ENCODE results near the gene MYPOP.

MYPOP gene

DNA sequence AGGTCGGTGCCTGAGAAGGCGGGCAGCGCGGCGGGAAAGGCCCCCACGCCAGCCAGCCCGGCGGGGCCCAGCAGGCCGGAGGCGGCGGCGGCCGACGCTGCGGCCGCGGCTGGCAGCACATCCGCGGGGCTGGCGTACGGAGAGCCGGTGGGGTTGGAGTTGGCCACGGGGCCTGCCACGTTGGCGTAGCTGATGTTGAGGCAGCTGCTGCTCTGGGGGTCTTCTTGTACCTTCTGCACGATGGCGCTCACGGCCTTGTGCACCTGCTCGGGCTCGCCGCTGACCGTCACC is 38.0 kb upstream of the MYPOP start:
- Histone ChIP-seq H3K36me3 (ENCODE audit: control insufficient read depth in 2 of 2, insufficient read depth in 1 of 2, low read length in 2 of 2) (no peaks in the 10 kb centered on the region; a peak in 1 of 3 replicates), H3K4me3 (ENCODE audit: low read depth, low read length) (no peak overlapping the region), H3K27ac (ENCODE audit: extremely low read depth, low read depth, low read length) (no peak overlapping the region), H3K4me1 (ENCODE audit: control insufficient read depth, insufficient read depth, low read length) (no peaks in the 10 kb centered on the region), H3K9me3 (ENCODE audit: control insufficient read depth, insufficient read depth, low read depth, low read length) (no peaks in the 10 kb centered on the region)
- ChIA-PET CTCF (no interaction called here), POLR2A (no interaction called here)
- TF ChIP-seq, protein P1, sequence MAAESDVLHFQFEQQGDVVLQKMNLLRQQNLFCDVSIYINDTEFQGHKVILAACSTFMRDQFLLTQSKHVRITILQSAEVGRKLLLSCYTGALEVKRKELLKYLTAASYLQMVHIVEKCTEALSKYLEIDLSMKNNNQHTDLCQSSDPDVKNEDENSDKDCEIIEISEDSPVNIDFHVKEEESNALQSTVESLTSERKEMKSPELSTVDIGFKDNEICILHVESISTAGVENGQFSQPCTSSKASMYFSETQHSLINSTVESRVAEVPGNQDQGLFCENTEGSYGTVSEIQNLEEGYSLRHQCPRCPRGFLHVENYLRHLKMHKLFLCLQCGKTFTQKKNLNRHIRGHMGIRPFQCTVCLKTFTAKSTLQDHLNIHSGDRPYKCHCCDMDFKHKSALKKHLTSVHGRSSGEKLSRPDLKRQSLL (tag by site-specific recombination; IDR thresholded peaks at IDR 0.05), result no peak
- TF ChIP-seq ZNF677 (tag by site-specific recombination; IDR thresholded peaks at IDR 0.05), result no peak
- no peak for TF ChIP-seq ZNF311 (tag by site-specific recombination; IDR thresholded peaks at IDR 0.05; ENCODE audit: borderline replicate concordance)
- TF ChIP-seq MZF1 (tag by site-specific recombination; IDR thresholded peaks at IDR 0.05; ENCODE audit: borderline replicate concordance), result no peak
- no peak for TF ChIP-seq ZNF239 (tag by site-specific recombination; IDR thresholded peaks at IDR 0.05)
- TF ChIP-seq, protein P2, sequence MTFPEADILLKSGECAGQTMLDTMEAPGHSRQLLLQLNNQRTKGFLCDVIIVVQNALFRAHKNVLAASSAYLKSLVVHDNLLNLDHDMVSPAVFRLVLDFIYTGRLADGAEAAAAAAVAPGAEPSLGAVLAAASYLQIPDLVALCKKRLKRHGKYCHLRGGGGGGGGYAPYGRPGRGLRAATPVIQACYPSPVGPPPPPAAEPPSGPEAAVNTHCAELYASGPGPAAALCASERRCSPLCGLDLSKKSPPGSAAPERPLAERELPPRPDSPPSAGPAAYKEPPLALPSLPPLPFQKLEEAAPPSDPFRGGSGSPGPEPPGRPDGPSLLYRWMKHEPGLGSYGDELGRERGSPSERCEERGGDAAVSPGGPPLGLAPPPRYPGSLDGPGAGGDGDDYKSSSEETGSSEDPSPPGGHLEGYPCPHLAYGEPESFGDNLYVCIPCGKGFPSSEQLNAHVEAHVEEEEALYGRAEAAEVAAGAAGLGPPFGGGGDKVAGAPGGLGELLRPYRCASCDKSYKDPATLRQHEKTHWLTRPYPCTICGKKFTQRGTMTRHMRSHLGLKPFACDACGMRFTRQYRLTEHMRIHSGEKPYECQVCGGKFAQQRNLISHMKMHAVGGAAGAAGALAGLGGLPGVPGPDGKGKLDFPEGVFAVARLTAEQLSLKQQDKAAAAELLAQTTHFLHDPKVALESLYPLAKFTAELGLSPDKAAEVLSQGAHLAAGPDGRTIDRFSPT (tag by site-specific recombination; IDR thresholded peaks at IDR 0.05), result no peak
- no peak for TF ChIP-seq ZNF211 (tag by site-specific recombination; IDR thresholded peaks at IDR 0.05; ENCODE audit: low read depth)
- no peak for TF ChIP-seq ZBTB10 (tag by site-specific recombination; IDR thresholded peaks at IDR 0.05)
- no peak for TF ChIP-seq ZFP41 (tag by site-specific recombination; IDR thresholded peaks at IDR 0.05; ENCODE audit: borderline replicate concordance)
- no peak for TF ChIP-seq SALL2 (tag by site-specific recombination; IDR thresholded peaks at IDR 0.05; ENCODE audit: borderline replicate concordance)
- no peak for TF ChIP-seq ZNF473 (tag by site-specific recombination; IDR thresholded peaks at IDR 0.05)
- TF ChIP-seq KLF7 (tag by site-specific recombination; IDR thresholded peaks at IDR 0.05; ENCODE audit: borderline replicate concordance), result no peak
- no peak for TF ChIP-seq ZFHX2 (tag by site-specific recombination; conservative IDR thresholded peaks at IDR 0.05)
- TF ChIP-seq ZNF658 (tag by site-specific recombination; IDR thresholded peaks at IDR 0.05), result no peak
- TF ChIP-seq ZNF629 (tag by site-specific recombination; IDR thresholded peaks at IDR 0.05), result no peak
- TF ChIP-seq OVOL3 (tag by site-specific recombination; IDR thresholded peaks at IDR 0.05), result no peak
- no peak for TF ChIP-seq ZBTB7A (tag by site-specific recombination; IDR thresholded peaks at IDR 0.05; ENCODE audit: low read depth)
- TF ChIP-seq ZNF76 (tag by site-specific recombination; IDR thresholded peaks at IDR 0.05; ENCODE audit: borderline replicate concordance, low read depth), result no peak

GRCh38 chr19:45939792-45940514 is 37.5 kb upstream of the MYPOP start:
- no peak overlapping the region for H3K27ac ChIP-seq (ENCODE audit: extremely low read depth, low read depth, low read length)
- no peak overlapping the region for H3K4me3 ChIP-seq (ENCODE audit: low read depth, low read length)
- H3K36me3 ChIP-seq (ENCODE audit: control insufficient read depth in 2 of 2, insufficient read depth in 1 of 2, low read length in 2 of 2), result no peaks in the 10 kb centered on the region; a peak in 1 of 3 replicates
- CTCF ChIA-PET, result no interaction called here
- POLR2A ChIA-PET, result no interaction called here
- H3K9me3 ChIP-seq (ENCODE audit: control insufficient read depth, insufficient read depth, low read depth, low read length), result no peaks in the 10 kb centered on the region
- no peaks in the 10 kb centered on the region for H3K4me1 ChIP-seq (ENCODE audit: control insufficient read depth, insufficient read depth, low read length)
- TF ChIP-seq ZNF747 (tag by site-specific recombination; IDR thresholded peaks at IDR 0.05) (no peak), ZNF843 (tag by site-specific recombination; IDR thresholded peaks at IDR 0.05) (no peak), HOXC10 (CRISPR knock-in tag; IDR thresholded peaks at IDR 0.05) (no peak), ZNF544 (tag by site-specific recombination; IDR thresholded peaks at IDR 0.05) (no peak), ZNF335 (tag by site-specific recombination; conservative IDR thresholded peaks at IDR 0.05) (no peak)
- TF ChIP-seq, protein P3, sequence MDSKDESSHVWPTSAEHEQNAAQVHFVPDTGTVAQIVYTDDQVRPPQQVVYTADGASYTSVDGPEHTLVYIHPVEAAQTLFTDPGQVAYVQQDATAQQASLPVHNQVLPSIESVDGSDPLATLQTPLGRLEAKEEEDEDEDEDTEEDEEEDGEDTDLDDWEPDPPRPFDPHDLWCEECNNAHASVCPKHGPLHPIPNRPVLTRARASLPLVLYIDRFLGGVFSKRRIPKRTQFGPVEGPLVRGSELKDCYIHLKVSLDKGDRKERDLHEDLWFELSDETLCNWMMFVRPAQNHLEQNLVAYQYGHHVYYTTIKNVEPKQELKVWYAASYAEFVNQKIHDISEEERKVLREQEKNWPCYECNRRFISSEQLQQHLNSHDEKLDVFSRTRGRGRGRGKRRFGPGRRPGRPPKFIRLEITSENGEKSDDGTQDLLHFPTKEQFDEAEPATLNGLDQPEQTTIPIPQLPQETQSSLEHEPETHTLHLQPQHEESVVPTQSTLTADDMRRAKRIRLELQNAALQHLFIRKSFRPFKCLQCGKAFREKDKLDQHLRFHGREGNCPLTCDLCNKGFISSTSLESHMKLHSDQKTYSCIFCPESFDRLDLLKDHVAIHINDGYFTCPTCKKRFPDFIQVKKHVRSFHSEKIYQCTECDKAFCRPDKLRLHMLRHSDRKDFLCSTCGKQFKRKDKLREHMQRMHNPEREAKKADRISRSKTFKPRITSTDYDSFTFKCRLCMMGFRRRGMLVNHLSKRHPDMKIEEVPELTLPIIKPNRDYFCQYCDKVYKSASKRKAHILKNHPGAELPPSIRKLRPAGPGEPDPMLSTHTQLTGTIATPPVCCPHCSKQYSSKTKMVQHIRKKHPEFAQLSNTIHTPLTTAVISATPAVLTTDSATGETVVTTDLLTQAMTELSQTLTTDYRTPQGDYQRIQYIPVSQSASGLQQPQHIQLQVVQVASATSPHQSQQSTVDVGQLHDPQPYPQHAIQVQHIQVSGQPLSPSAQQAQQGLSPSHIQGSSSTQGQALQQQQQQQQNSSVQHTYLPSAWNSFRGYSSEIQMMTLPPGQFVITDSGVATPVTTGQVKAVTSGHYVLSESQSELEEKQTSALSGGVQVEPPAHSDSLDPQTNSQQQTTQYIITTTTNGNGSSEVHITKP (tag by site-specific recombination; IDR thresholded peaks at IDR 0.05), result 0 out of 2 replicates have a peak, but pooled peaks have one; percentile 16
